WTC11 (cell line): ENCODE results near the gene AK3. TPM values are rescaled to one million over a fixed set of nuclear protein-coding genes. Genes with fewer than 3 reads are reported as not detected.

Source experiments
- ATAC-seq: fragments of 200-7000 bp; cut with Tn5 transposase; 2 replicates; pipeline ENCODE4 v1.10.0; 2021; ENCODE audit warnings: mild to moderate bottlenecking, moderate library complexity
- CTCF ChIA-PET: fragments of 300-600 bp; sonication (Branson Sonifier 250); formaldehyde crosslinking; loops from one replicate; lab custom pipeline; 2021; ENCODE audit warnings: antibody characterized with exemption; lab: Charles Lee
- POLR2A ChIA-PET: fragments of 350-600 bp; sonication (Branson Sonifier 250); formaldehyde crosslinking; loops from one replicate; lab custom pipeline; 2021; ENCODE audit warnings: antibody characterized with exemption; lab: Charles Lee
- DNase-seq: peaks from one replicate; pipeline ENCODE4 v3.0.0; 2021; ENCODE audit warnings: low spot score
- H3K27ac Mint-ChIP-seq: 2 replicates; pipeline ENCODE4 v1.8.0; 2021; ENCODE audit warnings: mixed read lengths
- H3K27me3 Mint-ChIP-seq: 2 replicates; pipeline ENCODE4 v1.8.0; 2021; ENCODE audit warnings: low read depth, mild to moderate bottlenecking, moderate library complexity, mixed read lengths
- H3K36me3 Mint-ChIP-seq: 2 replicates; pipeline ENCODE4 v1.8.0; 2021; ENCODE audit warnings: mixed read lengths
- H3K4me1 Mint-ChIP-seq: 2 replicates; pipeline ENCODE4 v1.8.0; 2022; ENCODE audit warnings: mixed read lengths
- H3K4me3 Mint-ChIP-seq: 2 replicates; pipeline ENCODE4 v1.8.0; 2021; ENCODE audit warnings: mild to moderate bottlenecking, moderate library complexity, mixed read lengths
- H3K9me3 Mint-ChIP-seq: 2 replicates; pipeline ENCODE4 v1.8.0; 2021; ENCODE audit warnings: mixed read lengths
- AR ChIP-seq: fragments of 250-450 bp; sonication (Bioruptor Pico); IDR thresholded peaks from 2 replicates; pipeline ENCODE4 v1.9.0; 2021; ENCODE audit warnings: mild to moderate bottlenecking
- CDX4 ChIP-seq: fragments of 250-450 bp; sonication (Bioruptor Pico); IDR thresholded peaks from 2 replicates; pipeline ENCODE4 v1.9.0; 2021; ENCODE audit warnings: moderate library complexity, mild to moderate bottlenecking, inconsistent platforms, borderline replicate concordance
- FOXJ3 ChIP-seq: sonication (generic); formaldehyde crosslinking; IDR thresholded peaks from 2 replicates; pipeline ENCODE4 v1.9.0; 2021; ENCODE audit warnings: missing genetic modification reagents, mild to moderate bottlenecking, borderline replicate concordance
- FOXP4 ChIP-seq: sonication (generic); formaldehyde crosslinking; IDR thresholded peaks from 2 replicates; pipeline ENCODE4 v1.8.0; 2022; ENCODE audit warnings: mild to moderate bottlenecking, missing genetic modification reagents
- GABPB1 ChIP-seq: sonication (generic); formaldehyde crosslinking; IDR thresholded peaks from 2 replicates; pipeline ENCODE4 v1.8.1; 2023; ENCODE audit warnings: mild to moderate bottlenecking, missing genetic modification reagents
- GRHL2 ChIP-seq: fragments of 250-450 bp; sonication (Bioruptor Pico); IDR thresholded peaks from 2 replicates; pipeline ENCODE4 v1.8.0; 2022; ENCODE audit warnings: mild to moderate bottlenecking, moderate library complexity; ENCODE audit not compliant: insufficient replicate concordance, severe bottlenecking
- HMGXB4 ChIP-seq: sonication (generic); formaldehyde crosslinking; IDR thresholded peaks from 2 replicates; pipeline ENCODE4 v1.8.1; 2023; ENCODE audit warnings: mild to moderate bottlenecking, moderate library complexity, missing genetic modification reagents
- IRF1 ChIP-seq: sonication (generic); formaldehyde crosslinking; IDR thresholded peaks from 2 replicates; pipeline ENCODE4 v1.8.0; 2023; ENCODE audit warnings: missing genetic modification reagents
- MXD4 ChIP-seq: fragments of 250-450 bp; sonication (Bioruptor Pico); IDR thresholded peaks from 2 replicates; pipeline ENCODE4 v1.8.0; 2021; ENCODE audit warnings: mild to moderate bottlenecking, moderate library complexity, borderline replicate concordance
- MYBL2 ChIP-seq: sonication (generic); formaldehyde crosslinking; IDR thresholded peaks from 2 replicates; pipeline ENCODE4 v1.8.1; 2023; ENCODE audit warnings: mild to moderate bottlenecking, moderate library complexity, missing genetic modification reagents
- OVOL2 ChIP-seq: fragments of 250-450 bp; sonication (Bioruptor Pico); IDR thresholded peaks from 2 replicates; pipeline ENCODE4 v1.9.0; 2021; ENCODE audit warnings: mild to moderate bottlenecking, borderline replicate concordance
- PRDM15 ChIP-seq: sonication (generic); formaldehyde crosslinking; IDR thresholded peaks from 2 replicates; pipeline ENCODE4 v1.8.0; 2022; ENCODE audit warnings: missing genetic modification reagents
- RORB ChIP-seq: fragments of 250-450 bp; sonication (Bioruptor Pico); IDR thresholded peaks from 2 replicates; pipeline ENCODE4 v1.9.0; 2021; ENCODE audit warnings: mild to moderate bottlenecking
- SMAD3 ChIP-seq: sonication (generic); formaldehyde crosslinking; IDR thresholded peaks from 2 replicates; pipeline ENCODE4 v1.8.0; 2022; ENCODE audit warnings: missing genetic modification reagents, mild to moderate bottlenecking, borderline replicate concordance
- USF2 ChIP-seq: sonication (generic); formaldehyde crosslinking; IDR thresholded peaks from 2 replicates; pipeline ENCODE4 v1.8.1; 2023; ENCODE audit warnings: mild to moderate bottlenecking, missing genetic modification reagents, moderate library complexity
- ZNF232 ChIP-seq: sonication (generic); formaldehyde crosslinking; IDR thresholded peaks from 2 replicates; pipeline ENCODE4 v1.8.0; 2022; ENCODE audit warnings: mild to moderate bottlenecking, missing genetic modification reagents
- ZNF396 ChIP-seq: fragments of 250-450 bp; sonication (Bioruptor Pico); IDR thresholded peaks from 2 replicates; pipeline ENCODE4 v1.8.0; 2021; ENCODE audit warnings: mild to moderate bottlenecking, moderate library complexity, borderline replicate concordance
- total RNA-seq: library from RNA; stranded (reverse); gene quantifications from 3 replicates; pipeline ENCODE4 v1.2.3, GENCODE V29; 2021

AK3 gene
- total RNA-seq, 1 experiment from 2014 or later = 28.5 TPM

- TF ChIP-seq SMAD3 = no peak
- no peak for TF ChIP-seq USF2 (CRISPR knock-in tag)
- TF ChIP-seq OVOL2 (CRISPR knock-in tag) = no peak
- TF ChIP-seq PRDM15 (CRISPR knock-in tag) = no peak
- TF ChIP-seq MXD4 = no peak
- TF ChIP-seq ZNF232 (CRISPR knock-in tag) = no peak
- TF ChIP-seq HMGXB4 (CRISPR knock-in tag) = no peak
- TF ChIP-seq ZNF396 (CRISPR knock-in tag) = no peak
Observed at GRCh38 chr9:4677392-4677791, 63.6 kb downstream of the AK3 start.

GRCh38 chr9:4674783-4675182, 66.2 kb downstream of the AK3 start:
- POLR2A ChIA-PET = interaction anchor here (0.6 kb wide), 1 partner anchor 1129 kb away, joined by 6 read pairs; no protein-coding TSS in a partner anchor
- DNase-seq (no peak), ATAC-seq (no peak)
- no peaks in the 10 kb centered on the region for H3K36me3 Mint-ChIP-seq
- no peak overlapping the region for H3K4me3 Mint-ChIP-seq
- H3K27me3 Mint-ChIP-seq = no peaks in the 10 kb centered on the region
- peak; percentile 64 for TF ChIP-seq GABPB1
- TF ChIP-seq FOXP4 = no peak
- H3K27ac Mint-ChIP-seq = no peak overlapping the region
- H3K4me1 Mint-ChIP-seq = peaks cover 10% of the 10 kb centered on the region
- no peaks in the 10 kb centered on the region for H3K9me3 Mint-ChIP-seq
- CTCF ChIA-PET = no interaction called here

More at GRCh38 chr9:4677392-4677791, 63.6 kb downstream of the AK3 start:
- H3K4me3 Mint-ChIP-seq = no peak overlapping the region
- H3K4me1 Mint-ChIP-seq = no peaks in the 10 kb centered on the region
- H3K36me3 Mint-ChIP-seq = no peaks in the 10 kb centered on the region
- CTCF ChIA-PET = no interaction called here
- POLR2A ChIA-PET = interaction anchor here (0.6 kb wide), 1 partner anchor 1159 kb away, joined by 5 read pairs; no protein-coding TSS in a partner anchor
- H3K9me3 Mint-ChIP-seq = no peaks in the 10 kb centered on the region
- no peaks in the 10 kb centered on the region for H3K27me3 Mint-ChIP-seq
- DNase-seq (no peak), ATAC-seq (no peak)
- no peak overlapping the region for H3K27ac Mint-ChIP-seq

- Mint-ChIP-seq H3K27ac (no peak overlapping the region), H3K4me1 (peaks cover 20% of the 10 kb centered on the region), H3K27me3 (no peaks in the 10 kb centered on the region; the same call in 1 of the 2 replicates), H3K9me3 (no peaks in the 10 kb centered on the region), H3K4me3 (no peak overlapping the region), H3K36me3 (no peaks in the 10 kb centered on the region)
- DNase-seq = no peak
- no peak for ATAC-seq
- POLR2A ChIA-PET = no interaction called here
- CTCF ChIA-PET = no interaction called here
- TF ChIP-seq RORB (CRISPR knock-in tag) (no peak), IRF1 (no peak), GRHL2 (CRISPR knock-in tag) (no peak), CDX4 (CRISPR knock-in tag) (no peak), FOXJ3 (CRISPR knock-in tag) (no peak), AR (no peak), MYBL2 (CRISPR knock-in tag) (no peak)
Observed at GRCh38 chr9:4671737-4672136, 69.3 kb downstream of the AK3 start.
